Neural cell (in vitro differentiated cells): ENCODE measurements around the gene HECW1.

Experiments used
- CTCF ChIP-seq: fragments of 450-650 bp; IDR thresholded peaks from 2 replicates; pipeline ENCODE4 v1.5.1; 2014; ENCODE audit warnings: antibody characterized with exemption, mild to moderate bottlenecking, moderate library complexity; ENCODE audit not compliant: poor library complexity, severe bottlenecking
- EP300 ChIP-seq: fragments of 450-650 bp; conservative IDR thresholded peaks from 2 replicates; pipeline ENCODE4 v1.6.1; 2014; ENCODE audit warnings: antibody characterized with exemption, mild to moderate bottlenecking, moderate library complexity; ENCODE audit not compliant: poor library complexity, severe bottlenecking
- MXI1 ChIP-seq: fragments of 450-650 bp; conservative IDR thresholded peaks from 2 replicates; pipeline ENCODE4 v1.6.1; 2014; ENCODE audit warnings: antibody characterized with exemption, mild to moderate bottlenecking; ENCODE audit not compliant: poor library complexity, severe bottlenecking
- POLR2AphosphoS5 ChIP-seq: IDR thresholded peaks from 2 replicates; pipeline ENCODE4 v1.6.1; 2012
- SMC3 ChIP-seq: fragments of 450-650 bp; conservative IDR thresholded peaks from 2 replicates; pipeline ENCODE4 v1.6.1; 2014; ENCODE audit warnings: antibody characterized with exemption, mild to moderate bottlenecking, moderate library complexity; ENCODE audit not compliant: poor library complexity

- TF ChIP-seq CTCF (no peak), MXI1 (no peak), SMC3 (no peak), EP300 (no peak), POLR2AphosphoS5 (no peak)
Observed at GRCh38 chr7:43117095-43117494, 4.6 kb downstream of the HECW1 start.
